HepG2 (cell line): Measurements from ENCODE around the gene ARL10. TPM values are rescaled to one million over a fixed set of nuclear protein-coding genes. Genes with fewer than 3 reads are reported as not detected.

Source experiments
- ATAC-seq: fragments of 200-7000 bp; cut with Tn5 transposase; 3 replicates; pipeline ENCODE4 v1.9.1; 2020; ENCODE audit warnings: mild to moderate bottlenecking, moderate library complexity
- BruUV-seq: library from RNA; stranded (reverse); fragments of 400-500 nt; replicated peaks from 2 replicates; lab custom pipeline; 2021; lab: Mats Ljungman, UMichigan
- CTCF ChIA-PET: fragments of 300-600 bp; formaldehyde crosslinking; extraction: SDS; loops from one replicate; lab custom pipeline; 2021; ENCODE audit warnings: low total read pairs, inconsistent platforms, low intra/inter-chr PET ratio; lab: Yijun Ruan, JAX
- POLR2A ChIA-PET: fragments of 350-600 bp; sonication (Branson Sonifier 250); formaldehyde crosslinking; loops from one replicate; lab custom pipeline; 2020; ENCODE audit warnings: antibody characterized with exemption, inconsistent platforms; lab: Yijun Ruan, JAX
- DNase-seq: peaks from one replicate; pipeline ENCODE4 v3.0.0-alpha.2; 2015; ENCODE audit warnings: low spot score
- FAIRE-seq: peaks from 3 replicates; lab custom pipeline; 2011; peaks lifted over from hg19 to GRCh38; lab: Jason Lieb, UNC
- H2AFZ ChIP-seq: one replicate; pipeline ENCODE4 v1.6.1; 2011; ENCODE audit warnings: low read length, inconsistent platforms
- H3K27ac ChIP-seq: fragments of 300-600 bp; 3 replicates; pipeline ENCODE4 v1.8.0; 2011; ENCODE audit warnings: mixed run types, mild to moderate bottlenecking, mixed read lengths, low read length, inconsistent platforms; ENCODE audit not compliant: insufficient read depth; ENCODE audit errors: extremely low read length
- H3K27me3 ChIP-seq, 2 experiments: fragments of 200-600 bp in 1 of 2; 2 replicates in 1 of 2; 3 replicates in 1 of 2; pipeline versions ENCODE4 v1.6.0 to v1.8.0; 2011; ENCODE audit warnings: low read length in 2 of 2, mild to moderate bottlenecking in 2 of 2, moderate library complexity in 2 of 2, inconsistent platforms in 1 of 2; ENCODE audit not compliant: insufficient read depth in 2 of 2, control insufficient read depth in 1 of 2
- H3K36me3 ChIP-seq, 2 experiments: fragments of 200-600 bp in 1 of 2; replicated peaks in 1 of 2; 2 replicates in 1 of 2; 3 replicates in 1 of 2; pipeline versions ENCODE4 v1.5.1 to v1.8.0; 2011; ENCODE audit warnings: low read length in 2 of 2, inconsistent platforms in 1 of 2; ENCODE audit not compliant: insufficient read depth in 2 of 2, control insufficient read depth in 1 of 2
- H3K4me1 ChIP-seq: 2 replicates; pipeline ENCODE4 v1.5.1; 2012; ENCODE audit warnings: low read length, inconsistent platforms; ENCODE audit not compliant: insufficient read depth
- H3K4me2 ChIP-seq: 2 replicates; pipeline ENCODE4 v1.6.0; 2011; ENCODE audit warnings: low read depth, low read length, inconsistent platforms
- H3K4me3 ChIP-seq, 3 experiments: fragments of 200-600 bp in 1 of 3; sonication (generic), shearing (Covaris generic) in 1 of 3; replicated peaks in 1 of 3; 2 replicates each; pipeline ENCODE4 v1.5.1; 2011 to 2016; ENCODE audit warnings: low read length in 3 of 3, inconsistent platforms in 2 of 3, low read depth in 2 of 3, mild to moderate bottlenecking in 2 of 3, control low read depth in 1 of 3, mixed read lengths in 1 of 3; ENCODE audit not compliant: insufficient read depth in 1 of 3
- H3K79me2 ChIP-seq: one replicate; pipeline ENCODE4 v1.6.1; 2011; ENCODE audit warnings: low read length, inconsistent platforms; ENCODE audit not compliant: insufficient read depth
- H3K9ac ChIP-seq: 2 replicates; pipeline ENCODE4 v1.6.0; 2011; ENCODE audit warnings: mild to moderate bottlenecking, low read depth, low read length, inconsistent platforms; ENCODE audit not compliant: insufficient read depth
- H3K9me3 ChIP-seq: 2 replicates; pipeline ENCODE4 v1.5.1; 2012; ENCODE audit warnings: mild to moderate bottlenecking, low read length
- H4K20me1 ChIP-seq: 2 replicates; pipeline ENCODE4 v1.6.0; 2011; ENCODE audit warnings: inconsistent platforms, mild to moderate bottlenecking, low read length, moderate library complexity; ENCODE audit not compliant: insufficient read depth
- ESRRA ChIP-seq: sonication (generic); formaldehyde crosslinking; IDR thresholded peaks from 2 replicates; pipeline ENCODE4 v1.5.1; 2020; ENCODE audit warnings: mild to moderate bottlenecking, low read depth, missing genetic modification reagents
- GTF2F1 ChIP-seq: fragments of 150-350 bp; IDR thresholded peaks from 2 replicates; pipeline ENCODE4 v1.6.1; 2014; ENCODE audit warnings: low read length
- HNF4A ChIP-seq: sonication (generic); formaldehyde crosslinking; IDR thresholded peaks from 2 replicates; pipeline ENCODE4 v1.4.0; 2020; ENCODE audit warnings: missing genetic modification reagents
- KDM4B ChIP-seq: sonication (generic); formaldehyde crosslinking; IDR thresholded peaks from 2 replicates; pipeline ENCODE4 v1.4.0; 2020; ENCODE audit warnings: missing genetic modification reagents
- MAFG ChIP-seq: sonication (generic); formaldehyde crosslinking; IDR thresholded peaks from 2 replicates; pipeline ENCODE4 v1.5.1; 2020; ENCODE audit warnings: mild to moderate bottlenecking, missing genetic modification reagents
- NR2C2 ChIP-seq: sonication (generic); formaldehyde crosslinking; IDR thresholded peaks from 2 replicates; pipeline ENCODE4 v1.4.0; 2020; ENCODE audit warnings: missing genetic modification reagents, mild to moderate bottlenecking, moderate library complexity, borderline replicate concordance
- NR2F6 ChIP-seq, 2 experiments: IDR thresholded peaks; 2 replicates each; pipeline ENCODE4 v1.6.1; 2016; ENCODE audit warnings: antibody characterized with exemption in 1 of 2, mild to moderate bottlenecking in 1 of 2
- PHF20 ChIP-seq: sonication (generic); formaldehyde crosslinking; IDR thresholded peaks from 2 replicates; pipeline ENCODE4 v1.5.0; 2020; ENCODE audit warnings: mild to moderate bottlenecking, missing genetic modification reagents
- SAP130 ChIP-seq: IDR thresholded peaks from 2 replicates; pipeline ENCODE4 v1.6.1; 2016; ENCODE audit warnings: low read depth
- TARDBP ChIP-seq: sonication (generic); formaldehyde crosslinking; IDR thresholded peaks from 2 replicates; pipeline ENCODE4 v1.8.0; 2022; ENCODE audit warnings: mild to moderate bottlenecking, missing genetic modification reagents
- THAP11 ChIP-seq: IDR thresholded peaks from 2 replicates; pipeline ENCODE4 v1.6.1; 2016; ENCODE audit warnings: missing biosample characterization, missing genetic modification reagents
- ZNF224 ChIP-seq: sonication (generic); formaldehyde crosslinking; IDR thresholded peaks from 2 replicates; pipeline ENCODE4 v1.5.0; 2020; ENCODE audit warnings: mild to moderate bottlenecking, missing genetic modification reagents
- ZSCAN22 ChIP-seq: sonication (generic); formaldehyde crosslinking; IDR thresholded peaks from 2 replicates; pipeline ENCODE4 v1.4.0; 2020; ENCODE audit warnings: mild to moderate bottlenecking, missing genetic modification reagents
- WGBS: methylation state at CpG from one replicate; pipeline ENCODE4 v1.1.6; 2017; ENCODE audit warnings: low lambda C conversion rate; 5-methylcytosine and 5-hydroxymethylcytosine counted together
- in situ Hi-C: cut with HindIII; loops from 2 replicates; pipeline ENCODE4 v1.10.0; 2017; ENCODE audit warnings: low pct_unique_long_range_greater_than_20kb; ENCODE audit not compliant: extremely low pct_ligation_motif_present
- intact Hi-C: fragments of 100-400 bp; cut with micrococcal nuclease; formaldehyde crosslinking; loops from one replicate; pipeline ENCODE4 v1.10.0; 2022; ENCODE audit not compliant: unreplicated experiment
- polyA plus RNA-seq, 8 experiments: library from polyadenylated mRNA; depleted of rRNA in 3 of 8; stranded (reverse) in 7 of 8; unstranded in 1 of 8; fragments of >200 nt; fragmentation: Illumina TruSeq in 4 of 8; extraction: Trizol in 4 of 8; gene quantifications; 2 replicates each; pipeline versions ENCODE4 v1.2.1 to v1.2.3, GENCODE V29; 2011 to 2016; ENCODE audit warnings: low read depth in 4 of 8, missing spikeins in 1 of 8, mixed read lengths in 1 of 8; ENCODE audit not compliant: insufficient read depth in 1 of 8
- total RNA-seq, 5 experiments: library from RNA; depleted of rRNA; stranded (reverse); fragments of >200 nt; fragmentation: Illumina TruSeq; extraction: Trizol; gene quantifications; 2 replicates each; pipeline ENCODE4 v1.2.3, GENCODE V29; 2016; ENCODE audit warnings: low read depth in 1 of 5
- TF ChIP-seq, protein P1 (sequence below): sonication (generic); formaldehyde crosslinking; IDR thresholded peaks from 2 replicates; pipeline ENCODE4 v1.4.0; 2020; ENCODE audit warnings: mild to moderate bottlenecking, missing genetic modification reagents

Gene ARL10
- total and polyA plus RNA-seq, 2 of the 13 experiments (the other 11 are each of a cell fraction or from before 2014, with no cell fraction given), result 0.18 to 0.50 TPM

DNA sequence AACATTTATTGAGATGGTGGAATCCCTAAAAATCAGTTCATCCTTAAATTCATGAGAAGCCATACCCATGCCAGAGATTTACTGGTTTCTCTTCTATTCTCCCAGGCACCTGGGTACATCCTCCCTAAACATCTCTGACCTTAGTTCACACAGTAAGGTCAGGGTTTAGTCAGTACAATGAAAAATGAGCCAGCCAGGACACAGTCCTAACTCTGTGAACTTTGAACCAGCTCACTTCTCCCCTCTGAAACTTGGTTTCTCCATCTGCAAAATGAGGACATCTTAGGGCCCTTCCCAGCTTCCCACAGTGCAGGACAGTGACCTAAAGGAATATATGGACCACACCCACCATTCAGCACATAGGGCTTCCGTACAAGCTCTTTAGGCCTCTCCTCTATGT, 21.2 kb downstream of the ARL10 start:
- 33% methylated on average over 1 of the region's 1 CpG for WGBS

More for the DNA sequence above, 21.2 kb downstream of the ARL10 start:
- H3K36me3 ChIP-seq, result peaks cover 18 to 49% of the 10 kb centered on the region in 2 experiments
- no peaks in the 10 kb centered on the region; a peak in 1 of 5 replicates for H3K27me3 ChIP-seq
- DNase-seq (no peak), ATAC-seq (no peak), FAIRE-seq (peak; percentile 63)
- H3K4me2 ChIP-seq, result peak overlapping the region; percentile 89
- H2AFZ ChIP-seq, result no peak overlapping the region
- intact Hi-C loops (no loop called here), in situ Hi-C loops (no loop called here)
- H4K20me1 ChIP-seq, result peaks cover 11% of the 10 kb centered on the region; the same call in 1 of the 2 replicates
- H3K4me1 ChIP-seq, result peaks cover 31% of the 10 kb centered on the region
- peak overlapping the region; percentile 97 for H3K9ac ChIP-seq
- no TSS peak for BruUV-seq
- TF ChIP-seq ESRRA (0 out of 2 replicates have a peak, but pooled peaks have one; percentile 55), TARDBP (CRISPR knock-in tag) (no peak), NR2C2 (0 out of 2 replicates have a peak, but pooled peaks have one; percentile 15), HNF4A (peak; percentile 69), ZSCAN22 (no peak), KDM4B (no peak), NR2F6 (IDR thresholded peaks at IDR 0.05) (0 out of 2 replicates have a peak, but pooled peaks have one; percentile 22), NR2F6 (CRISPR knock-in tag; IDR thresholded peaks at IDR 0.05) (no peak), ZNF224 (CRISPR knock-in tag) (no peak), SAP130 (CRISPR knock-in tag) (0 out of 2 replicates have a peak, but pooled peaks have one; percentile 1), THAP11 (CRISPR knock-in tag) (peak; percentile 50; the same call in 1 of the 2 replicates), GTF2F1 (no peak), PHF20 (no peak), MAFG (CRISPR knock-in tag) (no peak)
- TF ChIP-seq, protein P1, sequence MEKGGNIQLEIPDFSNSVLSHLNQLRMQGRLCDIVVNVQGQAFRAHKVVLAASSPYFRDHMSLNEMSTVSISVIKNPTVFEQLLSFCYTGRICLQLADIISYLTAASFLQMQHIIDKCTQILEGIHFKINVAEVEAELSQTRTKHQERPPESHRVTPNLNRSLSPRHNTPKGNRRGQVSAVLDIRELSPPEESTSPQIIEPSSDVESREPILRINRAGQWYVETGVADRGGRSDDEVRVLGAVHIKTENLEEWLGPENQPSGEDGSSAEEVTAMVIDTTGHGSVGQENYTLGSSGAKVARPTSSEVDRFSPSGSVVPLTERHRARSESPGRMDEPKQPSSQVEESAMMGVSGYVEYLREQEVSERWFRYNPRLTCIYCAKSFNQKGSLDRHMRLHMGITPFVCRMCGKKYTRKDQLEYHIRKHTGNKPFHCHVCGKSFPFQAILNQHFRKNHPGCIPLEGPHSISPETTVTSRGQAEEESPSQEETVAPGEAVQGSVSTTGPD (CRISPR knock-in tag), result no peak
- peak overlapping the region; percentile 7 for H3K27ac ChIP-seq
- ChIA-PET CTCF (no interaction called here), POLR2A (interaction anchor here (0.7 to 1.1 kb wide), 3 partner anchors 14 to 159 kb away, joined by 3 to 7 read pairs (median 3); partner anchors contain the start of gene KIAA1191)
- peak overlapping the region; percentile 71 to 93 (median 92); a peak in 5 of 6 replicates for H3K4me3 ChIP-seq
- H3K79me2 ChIP-seq, result peaks cover 42% of the 10 kb centered on the region
- H3K9me3 ChIP-seq, result no peaks in the 10 kb centered on the region
